ENCODE results near the gene NOS1AP.
A peak's percentile ranks its signal among the peaks of the same experiment; 100 is the strongest.

NOS1AP gene

DNA sequence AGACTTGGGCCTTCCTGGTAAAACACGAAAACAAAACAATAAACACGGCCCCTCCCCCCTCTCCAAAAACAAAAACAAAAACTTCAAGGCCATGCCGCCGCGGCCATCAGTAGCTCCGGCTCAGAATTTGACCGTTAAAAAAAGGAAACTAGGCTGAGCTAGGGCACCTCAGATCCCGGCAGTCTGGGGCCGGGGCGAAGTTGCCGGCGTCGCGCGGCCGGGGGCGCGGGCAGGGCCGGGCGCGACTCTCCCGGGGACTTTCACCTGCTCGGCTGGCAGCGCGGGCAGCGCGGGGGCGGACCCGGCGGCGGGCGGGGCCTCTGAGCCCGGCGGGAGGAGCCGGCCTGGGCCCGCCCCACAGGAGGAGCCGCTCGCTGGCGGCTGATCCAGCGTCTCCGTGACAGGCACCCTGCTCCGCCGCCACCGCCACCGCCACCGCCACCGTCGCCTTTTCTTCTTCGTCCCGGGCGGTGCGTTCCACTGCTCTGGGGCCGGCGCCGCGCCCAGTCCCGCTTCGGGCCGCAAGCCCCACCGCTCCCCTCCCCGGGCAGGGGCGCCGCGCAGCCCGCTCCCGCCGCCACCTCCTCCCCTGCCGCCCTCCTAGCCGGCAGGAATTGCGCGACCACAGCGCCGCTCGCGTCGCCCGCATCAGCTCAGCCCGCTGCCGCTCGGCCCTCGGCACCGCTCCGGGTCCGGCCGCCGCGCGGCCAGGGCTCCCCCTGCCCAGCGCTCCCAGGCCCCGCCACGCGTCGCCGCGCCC is at the start of gene NOS1AP:
NOS1AP (plus strand) TSS at position 358 of the 760 bp plus-strand sequence. CDS start 487 bp downstream, outside the sequence.
- peaks cover 14% of the 10 kb centered on the region for H3K27me3 ChIP-seq (ENCODE audit: insufficient read depth, insufficient read length)
- H3K4me1 ChIP-seq (ENCODE audit: insufficient read depth, insufficient read length) = peaks cover 6% of the 10 kb centered on the region
- peak within 1 kb of the TSS; percentile 88 for H3K4me3 ChIP-seq (ENCODE audit: insufficient read length, low read depth)
- H3K36me3 ChIP-seq (ENCODE audit: insufficient read depth, insufficient read length, low read length) = peaks cover 4% of the 10 kb centered on the region
- peak within 1 kb of the TSS; percentile 92 for H3K9ac ChIP-seq (ENCODE audit: insufficient read length, low read depth)
- TF ChIP-seq YY1 (IDR thresholded peaks at IDR 0.05; ENCODE audit: insufficient read depth, insufficient read length) = no peak
- TF ChIP-seq SUZ12 (IDR thresholded peaks at IDR 0.05; ENCODE audit: extremely low read depth, insufficient read depth, insufficient read length) = no peak
- no peak for TF ChIP-seq ZNF274 (IDR thresholded peaks at IDR 0.05; ENCODE audit: low read depth, low read length)
- peaks cover 10% of the 10 kb centered on the region for H3K9me3 ChIP-seq (ENCODE audit: insufficient read depth, low read length)
- peak; percentile 71 for DNase-seq (ENCODE audit: low read depth, low spot score)

DNA sequence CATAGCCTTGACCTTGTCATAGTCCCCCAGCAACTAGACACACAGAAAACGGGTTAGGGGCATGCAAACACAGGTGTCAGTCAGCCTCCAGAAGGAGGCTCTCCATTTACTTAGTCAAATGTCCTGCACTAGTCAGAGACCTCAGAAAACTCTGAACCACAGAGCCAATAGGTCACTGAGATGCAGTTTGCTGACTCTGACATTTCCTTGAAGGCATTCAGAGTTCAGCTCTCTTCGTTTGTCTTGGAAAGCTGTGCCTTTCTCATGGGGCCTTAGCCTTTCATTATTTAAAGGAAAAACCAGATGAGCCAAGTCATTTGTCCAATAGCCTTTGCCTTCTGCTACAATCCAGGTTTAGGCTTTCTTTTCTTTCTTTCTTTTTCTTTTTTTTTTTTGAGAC is 49.3 kb upstream of the NOS1AP start:
- H3K36me3 ChIP-seq (ENCODE audit: insufficient read depth, insufficient read length, low read length) = peaks cover 3% of the 10 kb centered on the region
- no peak overlapping the region for H3K4me3 ChIP-seq (ENCODE audit: insufficient read length, low read depth)
- TF ChIP-seq ZNF274 (IDR thresholded peaks at IDR 0.05; ENCODE audit: low read depth, low read length) = no peak
- no peak for TF ChIP-seq YY1 (IDR thresholded peaks at IDR 0.05; ENCODE audit: insufficient read depth, insufficient read length)
- H3K9me3 ChIP-seq (ENCODE audit: insufficient read depth, low read length) = no peaks in the 10 kb centered on the region
- H3K9ac ChIP-seq (ENCODE audit: insufficient read length, low read depth) = no peak overlapping the region
- H3K27me3 ChIP-seq (ENCODE audit: insufficient read depth, insufficient read length) = peaks cover 28% of the 10 kb centered on the region
- H3K4me1 ChIP-seq (ENCODE audit: insufficient read depth, insufficient read length) = peaks cover 10% of the 10 kb centered on the region
- DNase-seq (ENCODE audit: low read depth, low spot score) = no peak

DNA sequence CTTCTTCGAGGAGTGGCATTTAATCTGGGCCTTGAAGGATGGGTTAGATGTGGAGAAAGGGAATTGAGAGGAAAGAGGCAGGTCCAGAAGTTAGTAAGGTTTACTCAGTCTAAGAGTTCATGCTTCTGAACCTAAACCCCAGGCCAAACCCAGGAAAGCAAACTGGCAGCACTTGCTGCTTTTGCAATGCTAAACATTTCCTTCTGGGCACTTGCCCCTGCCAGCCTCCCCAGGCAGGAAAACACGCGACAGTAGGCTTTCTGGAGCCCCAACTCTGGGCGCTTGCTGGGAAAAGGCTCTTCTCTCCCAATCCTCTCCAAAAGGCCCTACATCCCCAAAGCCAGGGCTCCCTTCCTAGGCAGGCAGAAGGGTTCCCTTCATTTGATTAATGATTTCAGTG is 48.4 kb upstream of the NOS1AP start:
- H3K36me3 ChIP-seq (ENCODE audit: insufficient read depth, insufficient read length, low read length) = peaks cover 3% of the 10 kb centered on the region
- DNase-seq (ENCODE audit: low read depth, low spot score) = no peak
- H3K9ac ChIP-seq (ENCODE audit: insufficient read length, low read depth) = no peak overlapping the region
- H3K4me3 ChIP-seq (ENCODE audit: insufficient read length, low read depth) = no peak overlapping the region
- H3K9me3 ChIP-seq (ENCODE audit: insufficient read depth, low read length) = peaks cover 1% of the 10 kb centered on the region; the same call in 1 of the 2 replicates
- H3K4me1 ChIP-seq (ENCODE audit: insufficient read depth, insufficient read length) = peaks cover 8% of the 10 kb centered on the region
- no peak for TF ChIP-seq YY1 (IDR thresholded peaks at IDR 0.05; ENCODE audit: insufficient read depth, insufficient read length)
- TF ChIP-seq SUZ12 (IDR thresholded peaks at IDR 0.05; ENCODE audit: extremely low read depth, insufficient read depth, insufficient read length) = no peak
- TF ChIP-seq ZNF274 (IDR thresholded peaks at IDR 0.05; ENCODE audit: low read depth, low read length) = no peak
- H3K27me3 ChIP-seq (ENCODE audit: insufficient read depth, insufficient read length) = peaks cover 38% of the 10 kb centered on the region

DNA sequence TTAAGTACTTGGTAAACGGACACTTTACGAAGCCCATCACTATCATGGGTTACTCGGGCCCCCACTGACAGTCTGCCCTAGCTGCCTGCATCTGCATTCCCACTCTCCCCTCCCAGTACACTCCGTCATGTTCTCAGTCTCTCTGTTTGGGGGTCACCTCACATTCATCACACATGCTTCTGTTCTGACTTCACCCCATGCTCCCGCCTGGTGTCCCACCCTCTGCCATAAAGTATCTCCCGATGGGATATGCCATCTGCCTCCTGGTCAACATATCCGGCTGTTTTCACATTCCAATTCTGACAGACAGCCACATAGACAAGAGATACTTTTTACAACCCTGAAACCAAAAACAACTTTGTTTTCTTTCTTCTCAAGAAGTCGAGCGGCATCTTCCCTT is 46.9 kb upstream of the NOS1AP start:
- DNase-seq (ENCODE audit: low read depth, low spot score) = no peak
- peaks cover 40% of the 10 kb centered on the region for H3K27me3 ChIP-seq (ENCODE audit: insufficient read depth, insufficient read length)
- no peak overlapping the region for H3K9ac ChIP-seq (ENCODE audit: insufficient read length, low read depth)
- no peak for TF ChIP-seq ZNF274 (IDR thresholded peaks at IDR 0.05; ENCODE audit: low read depth, low read length)
- no peak for TF ChIP-seq YY1 (IDR thresholded peaks at IDR 0.05; ENCODE audit: insufficient read depth, insufficient read length)
- no peak for TF ChIP-seq SUZ12 (IDR thresholded peaks at IDR 0.05; ENCODE audit: extremely low read depth, insufficient read depth, insufficient read length)
- H3K4me1 ChIP-seq (ENCODE audit: insufficient read depth, insufficient read length) = peaks cover 8% of the 10 kb centered on the region
- peaks cover 8% of the 10 kb centered on the region for H3K9me3 ChIP-seq (ENCODE audit: insufficient read depth, low read length)
- no peak overlapping the region for H3K4me3 ChIP-seq (ENCODE audit: insufficient read length, low read depth)
- no peaks in the 10 kb centered on the region for H3K36me3 ChIP-seq (ENCODE audit: insufficient read depth, insufficient read length, low read length)

DNA sequence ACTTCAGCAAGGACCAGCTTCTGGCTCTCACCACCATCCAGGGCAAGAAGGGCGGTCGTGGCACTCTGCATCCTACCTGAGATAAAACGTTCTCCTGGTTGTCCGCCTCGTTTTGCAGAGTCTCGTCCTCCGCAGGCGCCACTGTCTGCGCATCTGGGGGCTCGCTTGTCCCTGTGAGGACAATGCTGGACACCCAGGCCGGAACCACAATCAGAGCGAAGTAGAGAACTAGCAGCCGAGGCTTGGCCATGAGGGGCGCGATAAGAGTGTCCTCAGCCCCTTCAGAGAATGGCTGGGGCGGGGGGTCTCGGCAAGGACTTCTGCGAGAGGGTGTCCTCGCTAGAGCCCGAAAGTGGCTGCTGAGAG is 46.3 kb upstream of the NOS1AP start:
- Histone ChIP-seq H3K4me1 (ENCODE audit: insufficient read depth, insufficient read length) (peaks cover 8% of the 10 kb centered on the region), H3K27me3 (ENCODE audit: insufficient read depth, insufficient read length) (peaks cover 40% of the 10 kb centered on the region), H3K9me3 (ENCODE audit: insufficient read depth, low read length) (peaks cover 8% of the 10 kb centered on the region), H3K36me3 (ENCODE audit: insufficient read depth, insufficient read length, low read length) (no peaks in the 10 kb centered on the region), H3K4me3 (ENCODE audit: insufficient read length, low read depth) (peak overlapping the region; percentile 66), H3K9ac (ENCODE audit: insufficient read length, low read depth) (peak overlapping the region; percentile 81)
- TF ChIP-seq ZNF274 (IDR thresholded peaks at IDR 0.05; ENCODE audit: low read depth, low read length) (no peak), YY1 (IDR thresholded peaks at IDR 0.05; ENCODE audit: insufficient read depth, insufficient read length) (no peak)
- no peak for DNase-seq (ENCODE audit: low read depth, low spot score)

DNA sequence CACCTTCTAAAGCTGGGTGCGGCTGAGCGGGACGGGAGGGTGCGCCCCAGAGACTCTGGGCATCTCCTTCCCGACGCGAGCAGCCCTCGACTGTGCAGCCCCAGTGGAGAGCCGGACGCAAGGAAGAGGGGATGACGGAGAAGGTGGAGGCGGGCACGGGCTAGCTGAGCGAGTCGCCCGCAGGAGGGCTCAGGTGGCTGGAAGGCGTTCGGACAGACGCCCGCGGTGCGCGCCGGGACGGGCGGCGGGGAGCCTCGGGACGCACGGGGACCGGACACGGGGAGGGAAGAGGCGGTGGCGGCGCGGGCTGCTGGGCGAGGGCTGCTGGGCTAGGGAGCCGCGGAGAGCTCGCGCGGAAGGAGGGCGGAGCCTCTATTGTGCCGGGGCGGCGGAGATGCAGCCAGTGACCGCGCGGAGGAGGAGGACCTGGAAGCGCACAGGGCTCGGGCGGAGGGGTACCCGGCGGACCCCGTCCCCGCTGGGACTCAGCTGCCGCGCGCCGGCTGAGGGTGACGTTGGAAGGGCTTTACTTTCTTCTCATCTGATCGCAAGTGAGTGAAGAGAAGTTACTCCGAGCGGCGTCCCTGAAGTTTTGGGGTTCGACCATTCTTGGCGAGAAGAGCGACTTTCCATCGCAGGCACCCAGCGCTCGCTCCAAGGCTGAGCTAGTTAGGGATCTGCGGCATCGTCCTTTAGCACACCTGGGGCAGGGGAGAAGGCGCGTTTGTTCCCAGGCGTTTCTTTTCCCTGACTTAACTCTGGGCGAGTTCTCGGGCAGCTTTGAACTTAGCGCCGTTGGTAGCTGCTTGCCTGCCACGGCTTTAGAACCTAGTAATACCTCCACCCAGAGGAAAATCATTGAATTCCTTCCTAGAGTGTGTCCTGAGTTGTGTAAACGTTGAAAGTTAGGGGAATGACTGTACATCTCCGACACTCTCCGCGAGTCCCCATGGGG is 45.7 kb upstream of the NOS1AP start, which contains the start of gene OLFML2B:
OLFML2B (minus strand) TSS at position 323 of the 955 bp plus-strand sequence. CDS start 439 bp downstream, outside the sequence.
- peak; percentile 35 for DNase-seq (ENCODE audit: low read depth, low spot score)
- peak within 1 kb of the TSS; percentile 81 for H3K9ac ChIP-seq (ENCODE audit: insufficient read length, low read depth)

DNA sequence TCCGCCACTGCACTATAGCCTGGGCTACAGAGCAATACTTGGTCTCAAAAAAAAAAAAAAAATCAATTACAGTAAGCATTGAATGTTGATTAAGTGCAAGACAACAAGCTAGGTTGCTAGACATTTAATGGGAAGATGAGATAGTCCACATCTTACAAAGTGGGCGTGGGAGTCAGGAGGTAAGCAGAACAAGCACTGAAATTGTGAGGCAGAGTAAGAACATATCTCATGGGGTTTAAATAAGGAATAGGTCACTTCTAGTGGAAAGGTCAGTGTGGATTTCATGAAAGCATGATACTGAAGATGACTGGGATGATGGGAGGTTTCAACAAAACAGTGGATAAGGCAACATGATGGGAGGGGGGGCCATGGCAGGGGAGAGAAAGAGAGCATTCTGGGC is 44.0 kb upstream of the NOS1AP start:
- no peak for TF ChIP-seq ZNF274 (IDR thresholded peaks at IDR 0.05; ENCODE audit: low read depth, low read length)
- no peak for TF ChIP-seq SUZ12 (IDR thresholded peaks at IDR 0.05; ENCODE audit: extremely low read depth, insufficient read depth, insufficient read length)
- TF ChIP-seq YY1 (IDR thresholded peaks at IDR 0.05; ENCODE audit: insufficient read depth, insufficient read length) = no peak
- no peak for DNase-seq (ENCODE audit: low read depth, low spot score)
- peaks cover 6% of the 10 kb centered on the region for H3K4me1 ChIP-seq (ENCODE audit: insufficient read depth, insufficient read length)
- no peak overlapping the region for H3K9ac ChIP-seq (ENCODE audit: insufficient read length, low read depth)
- no peaks in the 10 kb centered on the region for H3K36me3 ChIP-seq (ENCODE audit: insufficient read depth, insufficient read length, low read length)
- peaks cover 40% of the 10 kb centered on the region for H3K27me3 ChIP-seq (ENCODE audit: insufficient read depth, insufficient read length)
- H3K4me3 ChIP-seq (ENCODE audit: insufficient read length, low read depth) = no peak overlapping the region
- H3K9me3 ChIP-seq (ENCODE audit: insufficient read depth, low read length) = peaks cover 8% of the 10 kb centered on the region

More for the DNA sequence above, 45.7 kb upstream of the NOS1AP start, which contains the start of gene OLFML2B:
- peak within 1 kb of the TSS; percentile 66 for H3K4me3 ChIP-seq (ENCODE audit: insufficient read length, low read depth)
- peaks cover 8% of the 10 kb centered on the region for H3K9me3 ChIP-seq (ENCODE audit: insufficient read depth, low read length)
- TF ChIP-seq YY1 (IDR thresholded peaks at IDR 0.05; ENCODE audit: insufficient read depth, insufficient read length) = no peak
- no peak for TF ChIP-seq ZNF274 (IDR thresholded peaks at IDR 0.05; ENCODE audit: low read depth, low read length)
- no peak for TF ChIP-seq SUZ12 (IDR thresholded peaks at IDR 0.05; ENCODE audit: extremely low read depth, insufficient read depth, insufficient read length)
- peaks cover 40% of the 10 kb centered on the region for H3K27me3 ChIP-seq (ENCODE audit: insufficient read depth, insufficient read length)
- H3K36me3 ChIP-seq (ENCODE audit: insufficient read depth, insufficient read length, low read length) = no peaks in the 10 kb centered on the region
- H3K4me1 ChIP-seq (ENCODE audit: insufficient read depth, insufficient read length) = peaks cover 8% of the 10 kb centered on the region
